Peyer's patch (tissue), 4 donors: ENCODE data around the gene ACO2.

Source experiments
- CTCF ChIP-seq, 6 experiments: fragments of 450-650 bp in 4 of 6; fragments of 200-600 bp in 2 of 6; sonication (generic) in 1 of 6; IDR thresholded peaks; one replicate each; pipeline ENCODE4 v1.5.1; 2017 to 2019; ENCODE audit warnings: antibody characterized with exemption in 6 of 6, mild to moderate bottlenecking in 3 of 6, moderate library complexity in 1 of 6
- POLR2A ChIP-seq, 2 donors: fragments of 450-650 bp; IDR thresholded peaks; one replicate each; pipeline ENCODE4 v1.5.1; 2017; ENCODE audit warnings: antibody characterized with exemption in 2 of 2, mild to moderate bottlenecking in 2 of 2, moderate library complexity in 2 of 2

DNA sequence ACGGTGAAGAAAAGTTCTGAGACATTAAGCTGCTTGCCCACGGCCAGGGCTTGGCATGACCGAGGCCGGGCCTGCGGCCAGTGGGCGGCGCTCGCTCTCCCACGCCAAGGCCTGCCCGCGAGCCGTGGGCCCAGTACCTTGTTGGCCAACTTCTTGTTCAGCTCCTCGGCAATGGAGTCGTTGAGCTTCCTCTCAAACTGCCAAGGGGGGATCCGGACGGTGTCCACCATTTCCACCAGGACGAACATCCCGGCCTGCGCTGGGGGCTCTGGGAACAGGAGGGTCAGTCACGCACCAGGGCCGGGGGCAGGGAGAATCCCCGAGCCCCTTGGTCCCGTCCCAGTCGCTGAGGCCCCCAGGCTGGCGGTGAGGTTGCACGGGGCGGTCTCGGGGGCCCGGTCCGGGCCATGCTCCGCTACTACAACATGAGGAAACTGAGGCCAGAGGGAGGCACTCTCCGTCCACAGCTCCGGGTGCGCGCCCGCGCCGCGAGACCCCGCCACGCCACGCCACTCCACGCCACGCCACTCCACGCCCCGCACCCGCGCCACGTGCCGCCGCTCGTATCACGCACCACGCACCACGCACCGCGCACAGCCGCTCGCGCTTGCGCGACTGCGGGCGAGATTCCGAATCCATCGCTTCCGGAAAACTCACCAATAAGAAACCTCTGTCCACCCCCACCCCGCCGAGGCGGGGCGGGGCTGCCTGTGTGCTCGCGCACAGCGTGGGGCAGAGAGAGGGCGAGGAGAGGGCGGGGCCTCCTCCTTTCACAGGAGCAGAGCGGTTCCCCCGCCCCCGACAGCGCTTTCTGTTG lies 75.1 kb downstream of the ACO2 start, which contains the start of gene POLR3H:
- TF ChIP-seq CTCF (IDR thresholded peaks at IDR 0.05) (peak; percentile 44 to 69 (median 57)), POLR2A (IDR thresholded peaks at IDR 0.05) (peak in 1 of 2 donors; percentile 54)
